DOHH2 (cell line): ENCODE measurements around the gene TAF3.

Experiments used
- H3F3A ChIP-seq: fragments of 200-600 bp; sonication (generic), shearing (Covaris generic); 2 replicates; pipeline ENCODE4 v1.6.0; 2016; ENCODE audit warnings: antibody characterized with exemption, mild to moderate bottlenecking; ENCODE audit not compliant: control insufficient read depth, insufficient read depth
- H3K27ac ChIP-seq: fragments of 200-600 bp; sonication (generic); 2 replicates; pipeline ENCODE4 v1.5.1; 2014; ENCODE audit warnings: low read depth, mild to moderate bottlenecking, low read length, moderate library complexity
- H3K27me3 ChIP-seq: fragments of 200-600 bp; sonication (generic); 2 replicates; pipeline ENCODE4 v1.6.1; 2014; ENCODE audit warnings: mild to moderate bottlenecking, low read length, mixed read lengths; ENCODE audit not compliant: control insufficient read depth
- H3K36me3 ChIP-seq: fragments of 200-600 bp; sonication (generic); 2 replicates; pipeline ENCODE4 v1.6.1; 2014; ENCODE audit warnings: mild to moderate bottlenecking, low read length, moderate library complexity, mixed read lengths; ENCODE audit not compliant: control insufficient read depth
- H3K4me1 ChIP-seq: fragments of 200-600 bp; sonication (generic); 2 replicates; pipeline ENCODE4 v1.6.1; 2014; ENCODE audit warnings: mild to moderate bottlenecking, low read length, mixed read lengths; ENCODE audit not compliant: control insufficient read depth
- H3K4me2 ChIP-seq: fragments of 200-600 bp; sonication (generic); 2 replicates; pipeline ENCODE4 v1.6.0; 2014; ENCODE audit warnings: mild to moderate bottlenecking, low read length, moderate library complexity
- H3K4me3 ChIP-seq: fragments of 200-600 bp; sonication (generic); 2 replicates; pipeline ENCODE4 v1.5.1; 2014; ENCODE audit warnings: mild to moderate bottlenecking, low read length, mixed read lengths
- H3K79me2 ChIP-seq: fragments of 200-600 bp; sonication (generic); 2 replicates; pipeline ENCODE4 v1.6.1; 2014; ENCODE audit warnings: mild to moderate bottlenecking, low read length, mixed read lengths; ENCODE audit not compliant: control insufficient read depth
- H3K9me2 ChIP-seq: fragments of 200-600 bp; sonication (generic); replicated peaks from 2 replicates; pipeline ENCODE4 v1.6.1; 2014; ENCODE audit warnings: mild to moderate bottlenecking, low read length, mixed read lengths; ENCODE audit not compliant: control insufficient read depth
- H3K9me3 ChIP-seq: fragments of 200-600 bp; sonication (generic); 2 replicates; pipeline ENCODE4 v1.6.1; 2014; ENCODE audit warnings: antibody characterized with exemption, low read length, mixed read lengths; ENCODE audit not compliant: control insufficient read depth, insufficient read depth
- H4K20me1 ChIP-seq: fragments of 200-600 bp; sonication (generic); 2 replicates; pipeline ENCODE4 v1.6.0; 2014; ENCODE audit warnings: low read depth, mild to moderate bottlenecking, antibody characterized with exemption, low read length, moderate library complexity; ENCODE audit not compliant: control insufficient read depth, insufficient read depth
- EZH2phosphoT487 ChIP-seq: fragments of 200-600 bp; sonication (generic); IDR thresholded peaks from 2 replicates; pipeline ENCODE4 v1.6.1; 2017; ENCODE audit warnings: borderline replicate concordance, mild to moderate bottlenecking, antibody characterized with exemption, low read length, moderate library complexity, mixed read lengths
- TF ChIP-seq, protein P1 (sequence below): fragments of 200-600 bp; sonication (generic); IDR thresholded peaks from one replicate; pipeline ENCODE4 v1.5.1; 2014; ENCODE audit warnings: antibody characterized with exemption, mild to moderate bottlenecking, low read depth, low read length; ENCODE audit not compliant: poor library complexity, severe bottlenecking

TAF3 gene

GRCh38 chr10:7786430-7786829, 31.9 kb upstream of the TAF3 start:
- peaks cover 25% of the 10 kb centered on the region for H3K4me1 ChIP-seq
- no peaks in the 10 kb centered on the region for H3F3A ChIP-seq
- peaks cover 86% of the 10 kb centered on the region for H3K79me2 ChIP-seq
- no peaks in the 10 kb centered on the region for H3K27me3 ChIP-seq
- H4K20me1 ChIP-seq = peaks cover 18% of the 10 kb centered on the region; the same call in 1 of the 2 replicates
- no peaks in the 10 kb centered on the region for H3K9me2 ChIP-seq
- no peak overlapping the region for H3K27ac ChIP-seq
- peak overlapping the region; percentile 87 for H3K4me3 ChIP-seq
- peak overlapping the region; percentile 61 for H3K4me2 ChIP-seq
- TF ChIP-seq, protein P1, sequence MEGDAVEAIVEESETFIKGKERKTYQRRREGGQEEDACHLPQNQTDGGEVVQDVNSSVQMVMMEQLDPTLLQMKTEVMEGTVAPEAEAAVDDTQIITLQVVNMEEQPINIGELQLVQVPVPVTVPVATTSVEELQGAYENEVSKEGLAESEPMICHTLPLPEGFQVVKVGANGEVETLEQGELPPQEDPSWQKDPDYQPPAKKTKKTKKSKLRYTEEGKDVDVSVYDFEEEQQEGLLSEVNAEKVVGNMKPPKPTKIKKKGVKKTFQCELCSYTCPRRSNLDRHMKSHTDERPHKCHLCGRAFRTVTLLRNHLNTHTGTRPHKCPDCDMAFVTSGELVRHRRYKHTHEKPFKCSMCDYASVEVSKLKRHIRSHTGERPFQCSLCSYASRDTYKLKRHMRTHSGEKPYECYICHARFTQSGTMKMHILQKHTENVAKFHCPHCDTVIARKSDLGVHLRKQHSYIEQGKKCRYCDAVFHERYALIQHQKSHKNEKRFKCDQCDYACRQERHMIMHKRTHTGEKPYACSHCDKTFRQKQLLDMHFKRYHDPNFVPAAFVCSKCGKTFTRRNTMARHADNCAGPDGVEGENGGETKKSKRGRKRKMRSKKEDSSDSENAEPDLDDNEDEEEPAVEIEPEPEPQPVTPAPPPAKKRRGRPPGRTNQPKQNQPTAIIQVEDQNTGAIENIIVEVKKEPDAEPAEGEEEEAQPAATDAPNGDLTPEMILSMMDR = no peak
- TF ChIP-seq EZH2phosphoT487 = no peak
- H3K36me3 ChIP-seq = peaks cover 27% of the 10 kb centered on the region
- H3K9me3 ChIP-seq = no peaks in the 10 kb centered on the region

GRCh38 chr10:7787150-7787856, 31.0 kb upstream of the TAF3 start:
- Histone ChIP-seq H3K79me2 (peaks cover 95% of the 10 kb centered on the region), H3K27ac (no peak overlapping the region), H3K4me1 (peaks cover 25% of the 10 kb centered on the region), H3K4me2 (peak overlapping the region; percentile 61), H3K9me3 (no peaks in the 10 kb centered on the region), H3F3A (no peaks in the 10 kb centered on the region), H3K4me3 (peak overlapping the region; percentile 87), H3K9me2 (no peaks in the 10 kb centered on the region), H3K36me3 (peaks cover 36% of the 10 kb centered on the region), H4K20me1 (peaks cover 18% of the 10 kb centered on the region; the same call in 1 of the 2 replicates), H3K27me3 (no peaks in the 10 kb centered on the region)
- TF ChIP-seq EZH2phosphoT487 = no peak
- TF ChIP-seq, protein P1 = no peak

DNA sequence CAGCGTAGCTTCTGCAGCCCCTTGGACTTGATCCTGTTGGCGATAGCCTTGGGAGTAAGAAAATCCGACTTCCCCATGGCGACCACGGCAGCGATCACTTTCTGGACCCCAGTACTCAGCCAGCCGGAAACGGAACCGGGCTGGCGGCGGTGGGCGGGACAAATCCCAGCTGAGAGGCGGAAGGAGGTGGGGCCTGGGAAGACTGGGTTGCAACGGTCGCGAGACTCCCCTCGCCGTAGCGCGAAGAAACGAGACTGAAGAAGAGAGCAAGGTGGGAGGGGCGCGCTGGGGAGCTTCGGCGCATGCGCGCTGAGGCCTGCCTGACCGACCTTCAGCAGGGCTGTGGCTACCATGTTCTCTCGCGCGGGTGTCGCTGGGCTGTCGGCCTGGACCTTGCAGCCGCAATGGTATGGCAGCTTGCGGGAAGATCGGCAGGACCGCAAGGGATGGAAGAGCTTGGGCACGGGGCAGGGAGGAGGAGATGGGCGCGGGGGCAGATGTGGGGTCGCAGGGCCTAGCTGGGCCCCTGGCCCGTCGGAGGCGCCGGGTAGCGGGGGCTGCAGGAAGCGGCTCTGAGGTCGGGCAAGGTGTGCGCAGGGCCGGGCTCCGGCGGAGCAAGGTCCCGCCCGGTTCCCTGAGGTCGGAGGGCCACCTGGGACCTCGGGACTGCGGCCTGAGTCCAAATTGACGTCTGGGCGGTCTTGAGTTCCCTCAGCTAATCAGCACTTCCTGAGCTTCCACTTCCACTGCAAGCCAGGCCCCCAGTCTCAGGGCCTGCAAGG, 30.3 kb upstream of the TAF3 start, which contains the start of the genes ATP5F1C and KIN:
ATP5F1C (plus strand) TSS at position 321 of the 782 bp plus-strand sequence; CDS start at position 352, 31 bp downstream.
KIN (minus strand) TSS at position 137 of the 782 bp plus-strand sequence; CDS start at position 77, 60 bp downstream.
- peaks cover 97% of the 10 kb centered on the region for H3K79me2 ChIP-seq
- TF ChIP-seq EZH2phosphoT487 = no peak
- TF ChIP-seq, protein P1 = no peak
- peaks cover 25% of the 10 kb centered on the region for H3K4me1 ChIP-seq
- H3K4me3 ChIP-seq = peak within 1 kb of the TSS; percentile 87
- H4K20me1 ChIP-seq = peaks cover 21% of the 10 kb centered on the region
- H3F3A ChIP-seq = no peaks in the 10 kb centered on the region
- peak within 1 kb of the TSS; percentile 46 for H3K27ac ChIP-seq
- peaks cover 42% of the 10 kb centered on the region for H3K36me3 ChIP-seq
- H3K4me2 ChIP-seq = peak within 1 kb of the TSS; percentile 61
- H3K9me2 ChIP-seq = no peaks in the 10 kb centered on the region
- no peaks in the 10 kb centered on the region for H3K9me3 ChIP-seq
- no peaks in the 10 kb centered on the region for H3K27me3 ChIP-seq
